GM20431 (cell line): ENCODE results near the gene ANKRD26.
"Not testable (repeated sequence)": the region's sequence is repeated elsewhere in the genome, so short reads cannot be mapped to it uniquely, and the experiment has no call there.

ENCODE experiments used
- in situ Hi-C: fragments of 300-500 bp; cut with MseI, MboI; formaldehyde crosslinking; loops from one replicate; pipeline ENCODE4 v1.15.0; 2020; ENCODE audit warnings: low sequenced_read_pairs; ENCODE audit not compliant: unreplicated experiment

The ANKRD26 gene

DNA sequence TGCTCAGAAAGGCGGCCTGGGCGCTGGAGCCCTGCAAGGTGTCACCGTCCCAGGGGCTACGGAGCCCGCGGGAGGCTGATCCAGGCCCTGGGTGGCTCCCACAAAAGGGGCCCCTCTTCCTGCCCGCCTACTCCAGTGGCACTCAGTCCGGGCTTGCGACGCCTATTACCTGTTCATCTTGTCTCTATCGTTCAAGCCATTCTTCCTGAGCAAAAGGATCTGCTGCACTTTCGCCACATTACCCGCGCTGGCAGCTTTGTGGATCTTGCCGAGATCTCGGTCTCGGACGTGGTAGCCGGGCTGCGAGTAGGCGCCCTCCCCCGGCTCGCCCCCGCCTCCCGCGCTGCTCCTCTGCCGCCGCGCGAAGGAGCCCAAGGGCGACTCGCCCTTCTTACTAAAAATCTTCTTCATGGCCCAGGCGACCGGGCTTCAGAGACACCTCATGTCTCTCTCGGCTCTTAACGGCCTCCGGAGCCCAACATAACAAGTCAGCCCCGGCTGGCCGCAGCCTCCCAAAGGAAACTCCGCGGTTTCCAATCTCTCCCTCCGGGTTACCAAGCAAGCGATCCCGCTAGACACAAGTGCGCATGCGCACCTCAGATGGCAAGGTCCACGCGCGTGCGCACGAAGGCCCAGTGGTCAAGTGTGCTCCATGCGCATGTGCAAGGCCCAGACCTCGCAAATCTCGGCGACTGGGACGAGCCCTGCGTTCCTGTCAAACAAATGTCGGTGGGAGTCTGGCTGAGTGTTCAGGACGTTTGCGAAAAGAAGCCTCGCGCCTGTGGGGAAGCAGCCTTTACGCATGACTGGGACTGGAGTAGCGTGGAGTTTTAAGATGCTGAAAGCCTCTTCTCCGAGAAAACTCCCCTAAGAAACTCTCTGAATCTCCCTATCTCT lies at the start of gene ANKRD26:
Gene ANKRD26 (minus strand): TSS at position 579 of the 897 bp plus-strand sequence. CDS start 168 bp downstream, at position 411.
- in situ Hi-C loops = no loop called here

DNA sequence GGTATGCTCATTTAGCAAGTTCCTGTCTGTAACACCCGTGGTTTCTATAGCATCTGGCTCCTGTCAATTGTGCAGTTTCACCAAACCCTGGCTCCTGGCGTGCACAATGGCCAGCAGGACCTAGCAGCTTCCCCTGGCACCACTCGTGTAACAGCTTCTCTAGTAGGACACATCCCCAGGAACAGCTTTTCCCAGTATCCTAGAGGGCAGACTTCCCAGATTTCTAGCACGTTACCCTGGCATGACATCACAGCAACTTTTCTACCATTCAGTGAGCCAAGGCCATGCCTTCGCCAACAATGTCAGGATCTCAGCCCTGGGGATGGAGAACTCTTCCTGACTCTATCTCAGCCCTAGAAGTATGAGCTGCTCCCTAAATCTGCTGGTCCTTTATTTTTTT lies 47.4 kb upstream of the ANKRD26 start:
- in situ Hi-C loops = no loop called here

DNA sequence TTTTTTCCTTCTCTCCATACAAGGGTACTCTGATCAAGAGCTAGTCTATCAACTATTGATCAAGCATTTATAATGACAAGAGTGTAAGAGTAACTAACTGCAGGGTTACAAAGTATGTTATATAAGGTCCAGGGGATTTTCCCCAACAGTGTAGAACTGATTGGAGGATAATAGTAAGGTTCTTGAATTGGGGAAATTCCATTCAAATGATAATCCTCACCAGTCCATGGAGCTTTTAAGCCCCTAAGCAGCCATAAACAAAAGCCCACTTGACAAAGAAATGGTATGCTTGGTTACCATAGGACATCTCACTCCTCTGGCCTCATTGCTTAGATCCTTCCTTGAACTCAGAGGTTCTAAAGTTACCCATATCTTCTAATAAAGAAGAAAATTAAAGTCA lies 45.6 kb upstream of the ANKRD26 start:
- in situ Hi-C loops = no loop called here

DNA sequence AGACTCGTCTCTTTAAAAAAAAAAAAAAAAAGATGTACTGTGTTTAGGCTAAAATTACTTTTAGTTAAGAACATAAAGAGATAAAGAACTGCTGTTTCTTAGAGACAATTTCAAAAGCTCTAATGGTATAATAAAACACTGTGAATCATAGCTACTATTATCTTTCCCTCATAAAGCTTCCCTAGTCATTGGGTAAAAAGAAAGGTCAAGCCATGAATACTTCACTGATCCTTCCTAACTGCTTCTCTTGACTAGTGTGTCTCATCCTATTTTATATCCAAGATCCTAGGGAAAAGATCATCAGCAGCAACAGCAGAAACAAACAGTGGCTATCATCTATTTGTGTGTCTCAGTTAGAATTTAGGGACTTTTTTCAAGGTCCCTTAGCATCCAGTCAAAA lies 43.4 kb upstream of the ANKRD26 start:
- in situ Hi-C loops = no loop called here

DNA sequence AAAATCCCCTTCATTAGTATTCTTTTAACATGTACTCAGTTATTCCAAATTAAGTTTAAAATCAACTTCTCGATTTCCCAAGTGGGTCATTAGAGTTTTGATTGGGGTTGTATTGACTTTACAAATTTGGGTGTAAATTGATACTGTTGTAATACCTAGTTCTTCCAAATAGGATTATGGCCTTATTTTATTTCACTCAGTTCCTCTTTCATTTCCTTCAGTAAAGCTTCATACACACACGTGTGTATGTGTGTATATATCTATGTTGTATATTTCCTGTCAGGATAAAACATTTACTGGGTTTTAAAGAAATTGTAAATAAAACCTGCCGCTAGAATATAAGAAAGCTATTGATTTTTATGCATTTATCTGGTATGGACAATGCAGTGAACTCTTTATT lies 38.0 kb upstream of the ANKRD26 start:
- in situ Hi-C loops = no loop called here

DNA sequence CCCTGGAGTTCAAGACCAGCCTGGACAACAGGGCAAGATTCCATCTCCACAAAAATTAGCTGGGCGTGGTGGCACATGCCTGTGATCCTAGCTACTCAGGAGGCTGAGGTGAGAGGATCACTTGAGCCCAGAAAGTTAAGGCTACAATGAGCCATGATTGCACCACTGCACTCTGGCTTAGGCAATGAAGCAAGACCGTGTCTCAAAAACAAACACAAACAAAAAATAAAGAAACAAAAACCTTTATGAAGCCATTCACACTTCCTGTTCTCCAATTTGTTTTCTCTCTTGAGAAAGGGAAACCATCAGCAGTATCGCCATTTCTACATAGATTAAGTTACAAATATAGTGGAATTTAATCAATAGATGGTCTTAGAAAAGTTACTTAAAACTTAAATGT lies 34.1 kb upstream of the ANKRD26 start:
- in situ Hi-C loops = no loop called here

DNA sequence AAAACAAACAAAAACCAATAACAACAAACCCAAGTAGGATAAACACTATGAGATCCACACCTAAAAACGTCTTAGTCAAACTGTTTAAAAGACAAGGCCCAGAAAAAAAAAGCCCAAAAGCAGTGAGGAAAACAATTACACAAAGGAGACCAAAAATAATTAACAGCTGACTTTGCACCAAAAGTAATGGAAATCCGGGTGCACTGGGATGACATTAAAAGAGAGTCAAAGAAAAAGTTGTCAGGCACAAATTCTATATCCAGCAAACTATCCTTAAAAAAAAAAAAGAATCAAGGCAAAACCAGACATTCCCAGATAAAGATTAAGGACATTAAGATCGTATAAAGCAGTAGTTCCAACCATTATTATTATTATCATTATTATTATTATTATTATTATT lies 7.9 kb upstream of the ANKRD26 start:
- in situ Hi-C loops = no loop called here

DNA sequence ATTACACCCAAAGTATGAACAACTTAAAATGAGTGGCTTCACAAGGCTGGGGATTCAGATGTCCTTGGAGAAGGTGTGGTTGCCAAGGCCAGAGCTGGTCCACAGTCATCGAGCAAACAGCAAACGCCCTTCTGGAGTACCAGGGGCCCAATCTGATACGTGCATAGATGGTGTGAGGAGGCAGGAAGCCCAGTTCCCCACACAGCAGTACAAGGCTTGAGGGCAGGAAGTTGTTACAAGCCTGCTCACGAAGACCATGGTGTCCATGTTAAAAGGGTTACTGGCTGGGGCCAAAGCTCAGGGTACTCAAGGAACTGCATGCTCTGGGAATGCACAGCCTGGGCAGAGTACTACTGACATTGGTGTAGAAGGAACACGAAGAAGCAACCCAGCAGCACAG lies 4.6 kb upstream of the ANKRD26 start:
- in situ Hi-C loops = no loop called here

DNA sequence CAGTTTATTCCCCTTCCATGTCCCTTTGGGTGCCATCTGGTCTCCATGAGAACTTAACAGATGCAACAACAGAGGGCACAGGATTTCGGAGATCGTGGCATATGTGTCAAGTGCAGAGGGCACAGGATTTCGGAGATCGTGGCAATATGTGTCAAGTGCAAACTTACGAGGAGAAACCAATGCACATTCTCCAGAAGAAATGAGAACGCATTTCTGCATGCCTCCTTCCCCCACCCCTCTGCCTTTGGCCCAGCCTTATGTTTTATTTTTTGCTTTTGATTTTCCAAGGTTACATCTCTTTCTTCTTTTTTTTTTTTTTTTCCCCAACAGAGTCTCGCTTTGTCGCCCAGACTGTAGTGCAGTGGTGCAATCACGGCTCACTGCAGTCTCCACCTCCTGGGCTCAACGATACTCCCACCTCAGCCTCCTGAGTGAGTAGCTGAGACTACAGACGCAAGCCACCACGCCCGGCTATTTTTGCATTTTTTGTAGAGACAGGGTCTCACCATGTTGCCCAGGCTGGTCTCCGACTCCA lies 586 bp upstream of the ANKRD26 start:
- in situ Hi-C loops = no loop called here

DNA sequence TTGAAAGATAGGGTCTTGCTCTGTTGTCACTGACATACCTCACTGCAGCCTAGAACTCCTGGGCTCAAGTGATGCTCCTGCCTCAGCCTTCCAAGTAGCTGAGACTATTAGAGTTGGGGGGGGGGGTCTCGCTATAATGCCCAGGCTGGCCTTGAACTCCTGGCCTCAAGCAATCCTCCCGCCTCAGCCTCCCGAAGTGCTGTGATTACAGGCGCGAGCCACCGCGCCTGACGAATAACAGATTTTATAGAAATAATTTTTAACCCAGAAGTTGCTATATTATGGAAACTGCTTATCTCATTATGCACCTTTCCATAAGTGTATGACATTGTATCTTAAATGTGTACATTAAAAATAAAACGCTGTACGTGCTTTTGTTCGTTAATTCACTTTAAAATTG lies 846 bp downstream of the ANKRD26 start:
- in situ Hi-C loops = no loop called here

DNA sequence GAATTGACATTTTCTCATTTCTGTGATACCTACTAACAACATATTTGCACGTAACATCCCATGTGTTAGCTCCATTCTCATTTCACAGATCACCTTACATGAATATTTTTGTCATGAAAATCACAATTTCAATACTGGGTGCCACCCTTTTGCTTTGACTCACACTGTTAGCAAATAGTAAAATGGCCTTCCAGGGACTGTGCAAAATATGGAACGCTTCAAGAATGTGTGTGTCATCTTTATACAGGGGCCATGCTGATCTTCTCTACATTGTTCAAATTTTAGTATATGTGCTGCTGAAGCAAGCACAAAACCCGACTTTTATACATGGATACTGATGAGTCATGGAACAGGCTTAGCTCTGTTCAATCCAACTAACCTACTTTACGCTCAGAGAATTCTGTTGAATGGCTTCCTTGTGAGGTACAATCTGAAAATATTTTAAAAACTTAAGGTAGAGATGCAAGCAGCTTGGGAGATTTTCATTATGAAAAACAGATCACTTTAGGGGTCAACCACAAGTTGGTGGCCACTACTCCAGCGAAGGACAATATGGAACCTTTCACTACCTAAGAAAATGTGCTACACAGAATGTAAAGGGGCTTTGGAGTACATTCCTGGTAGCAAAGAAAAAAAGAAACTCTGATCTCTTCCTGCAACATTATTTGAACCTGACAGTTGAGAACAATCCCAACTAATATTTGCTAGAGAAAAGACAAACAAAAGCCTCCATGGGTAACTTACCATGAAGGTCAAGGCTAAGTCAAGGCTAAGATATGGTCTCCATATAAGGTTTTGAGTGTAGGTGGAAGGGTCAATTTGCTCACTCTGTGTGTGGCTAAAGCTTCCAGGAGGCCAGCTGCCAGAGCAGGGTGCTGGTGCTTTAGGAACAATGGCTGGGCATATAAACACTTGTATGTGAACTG lies 11.9 kb downstream of the ANKRD26 start:
- in situ Hi-C loops = no loop called here

DNA sequence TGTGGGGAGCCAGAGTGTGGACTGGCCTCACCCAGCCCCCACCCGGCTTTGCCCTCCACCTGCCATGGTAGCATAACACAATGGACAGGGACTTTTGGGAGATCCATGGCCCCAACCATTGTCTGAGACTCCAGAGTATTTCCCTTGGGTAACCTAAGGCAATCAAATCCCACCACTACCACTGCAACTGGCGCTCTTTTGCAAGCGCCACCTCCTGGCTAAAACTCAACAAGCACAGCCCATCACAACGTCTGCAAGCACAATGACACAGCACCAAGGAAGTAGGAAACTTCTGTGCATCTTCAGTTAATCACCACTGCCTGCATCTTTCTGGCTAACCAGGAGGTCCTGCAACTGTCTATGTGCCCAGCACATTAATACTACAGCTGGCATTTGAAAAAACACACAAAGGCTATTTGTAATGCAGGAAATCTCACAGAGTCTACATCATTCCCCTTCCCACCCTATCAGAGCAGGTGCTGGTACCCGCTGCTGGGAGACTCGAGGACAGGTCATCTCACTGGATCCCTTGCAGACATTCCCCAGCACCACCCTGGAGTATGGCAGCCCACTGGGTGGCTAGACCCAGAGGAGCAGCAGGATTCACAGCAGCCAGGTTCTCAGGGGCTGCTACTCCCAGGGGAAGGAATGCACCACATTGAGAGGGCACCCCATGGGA lies 27.7 kb downstream of the ANKRD26 start:
- in situ Hi-C loops = no loop called here

DNA sequence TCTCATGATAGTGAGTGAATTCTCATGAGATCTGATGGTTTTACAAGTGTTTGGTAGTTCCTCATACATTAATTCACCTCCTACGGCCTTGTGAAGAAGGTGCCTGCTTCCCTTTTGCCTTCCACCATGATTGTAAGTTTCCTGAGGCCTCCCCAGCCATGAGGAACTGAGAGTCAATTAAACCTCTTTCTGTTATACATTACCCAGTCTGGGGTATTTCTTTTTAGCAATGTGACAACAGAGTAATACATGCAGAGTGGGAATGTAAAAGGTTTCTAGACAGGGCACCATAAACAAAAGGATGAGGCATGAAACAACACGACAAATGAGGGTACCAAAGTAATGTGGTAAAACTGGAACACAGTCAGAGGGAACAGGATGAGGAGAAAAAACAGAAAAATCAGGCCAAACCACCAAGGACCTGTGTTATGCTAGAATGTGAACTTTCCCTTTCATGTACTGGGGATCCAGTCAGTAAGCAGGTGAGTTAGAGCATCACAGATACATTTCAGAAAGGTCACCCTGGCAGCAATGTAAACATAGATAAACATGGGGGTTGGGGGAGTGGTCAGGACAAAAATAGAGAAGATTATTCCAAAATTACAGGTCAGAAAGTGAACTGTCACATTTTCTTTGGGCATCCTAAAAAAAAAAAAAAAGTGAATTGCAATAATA lies 31.9 kb downstream of the ANKRD26 start:
- in situ Hi-C loops = no loop called here

DNA sequence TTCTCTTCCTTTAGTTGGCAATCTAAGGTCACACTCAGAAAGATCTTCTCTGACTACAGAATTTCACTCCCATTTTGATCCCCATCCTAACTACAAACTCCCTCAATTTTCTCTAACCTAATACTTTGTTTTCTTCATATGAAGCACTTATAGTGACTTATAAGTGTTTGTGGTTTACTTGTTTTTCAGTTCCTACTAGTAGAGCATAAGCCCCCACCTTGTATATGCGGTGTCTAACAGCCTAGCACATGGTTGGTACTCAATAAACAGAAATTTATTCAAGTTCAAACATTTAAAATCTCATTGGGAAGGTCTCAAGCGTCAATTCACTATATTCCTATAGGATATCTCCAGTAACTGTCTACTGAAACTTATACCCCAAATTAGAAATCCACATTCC lies 35.2 kb downstream of the ANKRD26 start:
- in situ Hi-C loops = no loop called here

DNA sequence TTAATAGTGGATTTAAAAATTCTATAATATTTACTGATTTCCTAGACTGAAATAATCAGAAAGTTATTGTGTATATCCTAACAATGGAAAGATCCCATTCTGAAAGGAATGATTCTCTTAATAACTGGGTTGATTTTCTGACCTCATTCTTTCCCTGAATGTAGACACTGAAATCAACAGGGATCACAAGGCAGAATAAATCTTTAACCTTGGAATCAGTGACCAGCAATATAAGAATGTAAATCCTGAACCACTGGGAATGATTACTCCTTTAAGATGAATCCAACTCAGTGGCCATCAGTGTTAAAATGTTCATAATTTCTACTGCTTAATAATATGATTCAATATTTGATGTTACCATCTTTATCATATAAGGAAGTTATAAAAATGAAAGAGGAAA lies 47.6 kb downstream of the ANKRD26 start:
- in situ Hi-C loops = no loop called here

DNA sequence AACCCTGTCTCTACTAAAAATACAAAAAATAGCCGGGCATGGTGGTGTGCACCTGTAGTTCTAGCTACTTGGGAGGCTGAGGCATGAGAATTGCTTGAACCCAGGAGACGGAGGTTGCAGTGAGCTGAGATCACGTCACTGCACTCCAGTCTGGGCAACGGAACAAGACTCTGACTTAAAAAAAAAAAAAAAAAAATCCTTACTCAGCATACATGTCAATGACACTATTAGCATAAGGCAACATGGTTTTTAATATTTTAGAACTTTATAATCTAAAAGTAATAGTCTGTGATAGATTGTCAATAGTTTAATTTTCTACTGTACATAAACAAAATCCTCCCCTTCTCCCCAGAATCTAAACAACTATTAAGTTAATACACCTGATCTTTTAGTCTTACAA lies 55.0 kb downstream of the ANKRD26 start:
- in situ Hi-C loops = not testable (repeated sequence)

DNA sequence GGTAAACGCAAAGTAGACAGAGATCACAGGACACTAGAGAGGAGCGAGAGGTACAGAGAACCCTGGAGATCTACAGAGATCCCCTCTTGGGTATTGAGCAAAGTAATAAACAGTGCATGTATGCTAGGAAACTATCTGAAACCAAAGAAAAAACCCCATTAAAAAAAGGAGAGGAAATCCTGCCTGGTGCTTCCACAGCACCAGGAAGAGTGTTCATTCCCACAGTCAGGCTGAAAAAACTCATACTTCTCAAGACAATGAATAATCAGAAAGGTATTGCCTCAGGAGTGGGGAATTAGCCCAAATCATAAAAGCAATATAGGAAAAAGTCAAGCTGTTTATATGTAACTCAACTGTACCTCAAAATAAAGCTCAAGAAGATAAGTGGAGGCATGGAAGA lies 59.1 kb downstream of the ANKRD26 start:
- in situ Hi-C loops = no loop called here

DNA sequence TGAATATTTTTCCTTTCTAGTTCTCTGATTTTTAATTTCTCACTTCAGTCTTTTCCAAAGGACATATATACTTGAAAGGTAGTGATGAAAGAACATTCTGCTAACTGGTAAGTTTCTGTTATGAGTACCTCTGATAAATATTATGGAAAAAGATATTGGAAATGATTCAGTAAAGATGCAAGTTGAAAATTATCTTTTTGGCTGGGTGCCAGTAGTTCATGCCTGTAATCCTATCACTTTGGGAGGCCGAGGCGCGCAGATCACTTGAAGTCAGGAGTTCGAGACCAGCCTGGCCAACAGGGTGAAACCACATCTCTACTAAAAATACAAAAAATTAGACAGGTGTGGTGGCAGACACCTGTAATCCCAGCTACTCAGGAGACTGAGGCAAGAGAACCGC lies 62.1 kb downstream of the ANKRD26 start:
- in situ Hi-C loops = no loop called here

DNA sequence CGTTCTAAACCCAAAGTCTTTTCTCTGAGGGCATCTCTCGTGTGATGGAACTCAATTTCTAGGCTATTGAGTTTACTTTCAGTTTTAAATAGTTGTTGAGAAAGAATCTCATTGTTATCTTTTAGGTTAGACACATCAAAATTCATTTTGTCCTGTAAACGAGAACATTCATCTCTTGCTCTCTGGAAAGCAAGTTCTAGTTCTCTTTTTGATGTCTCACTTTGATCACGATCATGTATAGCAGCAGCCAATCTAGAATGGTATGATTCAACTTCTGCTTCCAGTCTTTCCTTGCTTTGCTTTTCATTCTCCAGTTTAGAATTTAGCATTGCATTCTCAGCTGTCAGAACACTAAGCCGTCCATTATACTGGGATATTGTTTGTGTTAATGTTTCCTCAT lies 65.1 kb downstream of the ANKRD26 start:
- in situ Hi-C loops = no loop called here

DNA sequence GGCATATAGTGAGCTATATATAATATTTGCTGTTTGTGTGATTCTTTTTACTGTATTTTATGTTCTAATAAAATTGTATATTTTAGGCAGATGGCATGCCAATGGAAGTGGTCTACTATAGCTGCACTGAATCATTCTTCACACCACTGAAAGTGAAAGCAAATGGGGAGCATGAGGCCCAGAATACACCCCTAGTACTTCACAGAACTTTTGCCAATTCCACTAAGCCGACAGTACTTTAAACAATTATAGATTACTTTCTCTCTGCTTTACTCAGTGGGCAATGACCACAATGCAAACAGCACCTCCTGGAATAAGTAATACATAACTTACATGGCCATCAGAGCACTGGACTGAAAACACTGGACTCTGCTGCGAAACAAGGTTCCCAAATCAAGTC lies 70.2 kb downstream of the ANKRD26 start:
- in situ Hi-C loops = no loop called here
